Ectodermal cell (in vitro differentiated cells): ENCODE results near the gene MCM7.

Experiments
- H3K27ac ChIP-seq: 2 replicates; pipeline ENCODE4 v1.7.0; 2013; ENCODE audit warnings: mild to moderate bottlenecking, low read depth, low read length; ENCODE audit not compliant: insufficient read depth, poor library complexity, severe bottlenecking
- H3K27me3 ChIP-seq: 2 replicates; pipeline ENCODE4 v1.7.0; 2013; ENCODE audit warnings: mild to moderate bottlenecking, low read length; ENCODE audit not compliant: insufficient read depth, control insufficient read depth, poor library complexity, severe bottlenecking
- H3K36me3 ChIP-seq: one replicate; pipeline ENCODE4 v1.7.0; 2013; ENCODE audit warnings: low read length; ENCODE audit not compliant: control insufficient read depth, insufficient read depth
- H3K4me1 ChIP-seq: one replicate; pipeline ENCODE4 v1.7.0; 2013; ENCODE audit warnings: low read length; ENCODE audit not compliant: control insufficient read depth, insufficient read depth
- H3K4me3 ChIP-seq: 2 replicates; pipeline ENCODE4 v1.7.0; 2013; ENCODE audit warnings: low read depth, low read length, control low read depth; ENCODE audit not compliant: insufficient read depth
- H3K9me3 ChIP-seq: 2 replicates; pipeline ENCODE4 v1.7.0; 2013; ENCODE audit warnings: mild to moderate bottlenecking, low read length, moderate library complexity; ENCODE audit not compliant: control insufficient read depth
- WGBS, 2 experiments: methylation state at CpG; one replicate each; pipeline ENCODE4 v1.1.7; 2013; ENCODE audit warnings: missing lambda C conversion rate in 2 of 2; 5-methylcytosine and 5-hydroxymethylcytosine counted together

MCM7 gene

DNA sequence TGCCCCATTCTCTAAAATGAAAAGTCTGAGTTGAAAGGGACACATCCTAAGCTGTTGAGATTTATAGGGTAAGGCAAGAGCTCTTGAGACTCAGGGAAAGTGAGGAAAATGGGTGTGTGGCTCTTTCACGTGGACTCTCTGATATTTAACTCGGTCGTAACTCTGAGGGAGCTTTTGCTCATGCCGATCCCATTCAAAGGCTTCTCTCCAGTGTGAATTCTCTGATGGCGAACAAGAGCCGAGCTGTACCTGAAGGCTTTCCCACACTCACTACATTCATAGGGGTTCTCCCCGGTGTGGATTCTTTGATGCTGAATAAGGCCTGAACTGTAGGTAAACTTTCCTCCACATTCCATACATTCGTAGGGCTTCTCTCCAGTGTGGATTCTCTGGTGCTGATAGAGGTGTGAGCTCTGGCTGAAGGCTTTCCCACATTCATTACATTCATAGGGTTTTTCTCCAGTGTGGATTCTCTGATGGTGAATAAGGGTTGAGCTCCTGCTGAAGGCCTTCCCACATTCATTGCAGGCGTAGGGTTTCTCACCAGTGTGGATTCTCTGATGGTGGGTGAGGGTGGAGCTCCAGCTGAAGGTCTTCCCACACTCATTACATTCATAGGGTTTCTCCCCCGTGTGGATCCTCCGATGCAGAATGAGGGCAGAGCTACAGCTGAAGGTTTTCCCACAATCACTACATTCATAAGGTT is 30.0 kb downstream of the MCM7 start:
- Histone ChIP-seq H3K4me1 (no peaks in the 10 kb centered on the region), H3K27me3 (no peaks in the 10 kb centered on the region), H3K9me3 (peaks cover 10% of the 10 kb centered on the region), H3K36me3 (peaks cover 71% of the 10 kb centered on the region), H3K4me3 (no peak overlapping the region), H3K27ac (no peak overlapping the region)
- WGBS, 2 experiments: 94 to 97% methylated on average over 8 to 11 of the region's 11 CpGs

DNA sequence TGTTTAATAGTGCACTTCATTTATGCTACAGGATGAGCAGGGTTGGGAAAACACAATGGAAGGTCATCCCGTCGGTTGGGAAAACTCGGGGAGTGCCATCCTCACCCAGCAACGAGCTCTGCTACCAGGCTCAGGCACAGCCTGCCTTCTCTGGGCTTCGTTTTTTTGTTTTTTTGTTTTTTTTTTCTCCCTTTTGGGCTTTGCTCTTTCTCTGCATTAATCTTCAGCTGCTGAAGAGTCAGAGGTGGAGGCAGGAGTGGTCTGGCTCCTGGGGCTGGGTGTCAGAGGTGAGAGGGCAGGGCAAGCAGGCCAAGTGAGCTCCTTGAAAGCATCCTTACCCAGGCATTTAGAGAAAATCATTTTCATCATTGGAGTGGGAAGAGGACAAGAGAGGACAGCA is 31.2 kb downstream of the MCM7 start:
- WGBS, 2 experiments: 94 to 97% methylated on average over 5 of the region's 5 CpGs
- Histone ChIP-seq H3K4me1 (no peaks in the 10 kb centered on the region), H3K4me3 (no peak overlapping the region), H3K27me3 (no peaks in the 10 kb centered on the region), H3K36me3 (peaks cover 68% of the 10 kb centered on the region), H3K9me3 (peaks cover 10% of the 10 kb centered on the region), H3K27ac (no peak overlapping the region)

DNA sequence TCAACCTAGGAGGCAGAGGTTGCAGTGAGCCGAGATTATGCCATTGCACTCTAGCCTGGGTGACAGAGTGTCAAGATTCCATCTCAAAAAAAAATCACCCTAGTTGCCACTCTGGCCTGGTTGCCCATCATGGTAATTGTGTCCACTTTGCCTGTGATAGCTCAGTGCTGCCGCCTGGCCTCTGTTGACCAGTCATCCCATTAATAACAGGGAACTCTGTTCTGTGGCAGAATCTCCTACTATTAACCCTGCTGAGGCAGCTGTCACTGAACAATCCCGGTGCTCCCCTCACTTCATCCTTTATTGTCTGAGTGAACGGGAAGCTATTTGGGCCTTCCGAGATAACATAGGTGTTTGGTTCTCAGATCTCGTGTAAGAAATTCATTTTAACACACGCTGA is 34.2 kb downstream of the MCM7 start:
- Histone ChIP-seq H3K4me1 (no peaks in the 10 kb centered on the region), H3K4me3 (no peak overlapping the region), H3K27ac (no peak overlapping the region), H3K36me3 (peaks cover 57% of the 10 kb centered on the region), H3K9me3 (peaks cover 10% of the 10 kb centered on the region), H3K27me3 (no peaks in the 10 kb centered on the region)
- 93 to 94% methylated on average over 7 of the region's 7 CpGs for WGBS, 2 experiments

DNA sequence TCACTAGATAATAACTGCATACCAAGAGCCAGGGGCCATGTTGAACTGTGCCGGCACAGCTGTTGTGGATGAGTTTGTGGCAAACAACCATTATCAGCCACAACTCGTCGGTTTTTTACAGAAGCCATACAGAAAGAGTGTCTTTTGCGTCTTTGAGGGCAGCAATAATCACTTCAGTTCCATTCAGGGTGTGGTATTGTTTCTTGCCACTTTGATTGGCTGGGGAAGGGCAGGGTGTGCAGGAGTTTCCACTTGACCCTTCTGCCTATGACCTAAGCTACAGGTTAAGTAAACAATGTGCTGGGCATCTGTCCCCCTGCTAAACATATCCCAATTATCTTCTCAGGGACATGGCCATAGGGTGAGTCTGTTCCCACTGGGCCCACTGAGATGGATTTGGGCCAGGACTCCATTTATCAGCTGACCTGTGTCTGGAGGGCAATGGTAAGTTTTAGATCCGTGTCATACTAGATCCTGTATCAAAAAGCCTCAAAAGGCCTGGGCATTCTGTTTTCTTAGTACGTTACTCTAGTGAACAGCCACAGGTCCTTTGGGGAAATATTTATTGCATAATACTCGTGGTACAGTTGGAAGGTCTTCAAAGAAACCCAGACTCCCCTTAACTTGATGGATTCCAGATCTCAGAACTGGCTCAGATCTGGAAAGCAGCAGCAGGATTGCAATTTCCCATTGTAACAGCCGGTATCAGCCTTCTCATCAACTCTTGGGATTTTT is 35.6 kb downstream of the MCM7 start:
- WGBS, 2 experiments: 95 to 96% methylated on average over 8 of the region's 8 CpGs
- Histone ChIP-seq H3K27ac (no peak overlapping the region), H3K36me3 (peaks cover 43% of the 10 kb centered on the region), H3K4me1 (no peaks in the 10 kb centered on the region), H3K27me3 (no peaks in the 10 kb centered on the region), H3K9me3 (peaks cover 3% of the 10 kb centered on the region), H3K4me3 (no peak overlapping the region)

DNA sequence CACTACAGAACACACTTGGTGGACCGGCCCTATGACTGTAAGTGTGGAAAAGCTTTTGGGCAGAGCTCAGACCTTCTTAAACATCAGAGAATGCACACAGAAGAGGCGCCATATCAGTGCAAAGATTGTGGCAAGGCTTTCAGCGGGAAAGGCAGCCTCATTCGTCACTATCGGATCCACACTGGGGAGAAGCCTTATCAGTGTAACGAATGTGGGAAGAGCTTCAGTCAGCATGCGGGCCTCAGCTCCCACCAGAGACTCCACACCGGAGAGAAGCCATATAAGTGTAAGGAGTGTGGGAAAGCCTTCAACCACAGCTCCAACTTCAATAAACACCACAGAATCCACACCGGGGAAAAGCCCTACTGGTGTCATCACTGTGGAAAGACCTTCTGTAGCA is 37.0 kb downstream of the MCM7 start:
- 95 to 97% methylated on average over 7 to 9 of the region's 9 CpGs for WGBS, 2 experiments
- no peaks in the 10 kb centered on the region for H3K27me3 ChIP-seq
- no peaks in the 10 kb centered on the region for H3K9me3 ChIP-seq
- peaks cover 36% of the 10 kb centered on the region for H3K36me3 ChIP-seq
- no peaks in the 10 kb centered on the region for H3K4me1 ChIP-seq
- no peak overlapping the region for H3K4me3 ChIP-seq
- no peak overlapping the region for H3K27ac ChIP-seq

DNA sequence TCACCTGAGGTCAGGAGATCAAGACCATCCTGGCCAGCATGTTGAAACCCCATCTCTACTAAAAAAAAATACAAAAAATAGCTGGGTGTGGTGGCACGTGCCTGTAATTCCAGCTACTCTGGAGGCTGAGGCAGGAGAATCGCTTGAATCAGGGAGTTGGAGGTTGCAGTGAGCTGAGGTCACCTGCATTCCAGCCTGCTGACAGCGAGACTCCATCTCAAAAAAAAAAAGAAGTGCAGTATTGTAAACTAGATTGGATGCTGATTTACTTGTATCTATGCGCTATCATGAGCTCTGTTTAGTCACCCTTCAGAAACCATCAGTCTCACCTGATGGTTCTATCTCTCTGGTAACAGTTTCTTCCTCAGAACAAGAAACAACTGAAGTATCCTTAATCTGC is 37.8 kb downstream of the MCM7 start:
- Histone ChIP-seq H3K4me1 (no peaks in the 10 kb centered on the region), H3K36me3 (peaks cover 41% of the 10 kb centered on the region)
- 94% methylated on average over 4 of the region's 4 CpGs for WGBS, 2 experiments

DNA sequence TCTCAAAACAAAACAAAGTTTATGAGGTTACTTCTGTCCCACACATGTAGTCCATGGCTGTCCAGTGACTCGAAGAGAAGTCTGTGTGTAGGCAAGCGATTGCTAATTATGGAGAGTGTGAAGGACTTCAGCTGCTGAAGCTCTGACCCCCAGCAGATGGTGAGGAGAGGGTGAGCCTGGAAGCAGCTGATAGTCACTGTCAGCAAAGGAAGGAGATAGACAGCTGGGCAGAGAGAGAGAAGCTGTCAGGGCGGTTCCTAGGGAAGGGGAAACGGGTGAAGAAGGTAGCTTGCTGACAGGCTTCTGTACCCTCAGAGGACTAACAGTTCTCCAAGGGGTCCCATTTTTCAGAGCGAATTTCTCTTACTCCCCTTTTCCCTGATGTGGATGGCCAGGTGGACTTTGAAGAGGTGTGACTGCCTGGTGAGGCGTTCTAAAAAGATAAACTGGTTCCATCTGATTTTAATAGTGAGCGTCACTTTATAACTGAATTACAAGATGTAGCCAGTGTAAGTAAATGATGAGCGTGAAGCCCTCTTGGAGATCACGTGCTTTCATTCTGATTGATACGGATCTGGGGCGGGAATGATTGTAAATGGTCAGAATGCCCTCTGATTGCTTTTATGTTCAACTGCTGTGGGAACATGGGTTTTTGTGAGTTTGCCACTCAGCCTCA is 39.5 kb downstream of the MCM7 start:
- Histone ChIP-seq H3K27me3 (no peaks in the 10 kb centered on the region), H3K9me3 (no peaks in the 10 kb centered on the region), H3K4me3 (no peak overlapping the region), H3K4me1 (no peaks in the 10 kb centered on the region), H3K36me3 (peaks cover 55% of the 10 kb centered on the region), H3K27ac (no peak overlapping the region)
- WGBS, 2 experiments: 96 to 97% methylated on average over 11 of the region's 11 CpGs

More for the DNA sequence above, 37.8 kb downstream of the MCM7 start:
- H3K9me3 ChIP-seq: no peaks in the 10 kb centered on the region
- no peaks in the 10 kb centered on the region for H3K27me3 ChIP-seq
- H3K4me3 ChIP-seq: no peak overlapping the region
- no peak overlapping the region for H3K27ac ChIP-seq

DNA sequence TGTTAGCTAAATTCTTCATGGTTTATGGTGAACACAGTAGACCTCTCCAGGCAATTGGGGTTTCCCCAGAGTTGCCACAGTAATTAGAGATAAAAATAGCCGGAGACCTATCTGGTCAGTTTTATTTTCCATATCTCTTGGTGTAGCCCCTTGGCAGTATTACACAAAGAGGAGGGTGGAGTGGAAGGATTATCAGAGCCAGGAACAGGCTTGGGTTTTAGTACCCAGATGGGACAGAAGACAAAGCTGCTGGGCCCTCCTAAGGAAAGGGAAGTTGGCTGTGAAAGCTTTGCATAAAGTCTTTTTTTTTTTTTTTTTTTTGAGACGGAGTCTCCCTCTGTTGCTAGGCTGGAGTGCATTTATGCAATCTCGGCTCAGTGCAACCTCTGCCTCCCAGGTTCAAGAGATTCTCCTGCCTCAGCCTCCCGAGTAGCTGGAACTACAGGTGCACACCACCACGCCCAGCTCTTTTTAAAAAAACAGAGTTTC is 41.9 kb downstream of the MCM7 start:
- no peaks in the 10 kb centered on the region for H3K27me3 ChIP-seq
- peaks cover 43% of the 10 kb centered on the region for H3K36me3 ChIP-seq
- no peaks in the 10 kb centered on the region for H3K4me1 ChIP-seq
- H3K9me3 ChIP-seq: no peaks in the 10 kb centered on the region
- H3K4me3 ChIP-seq: no peak overlapping the region
- WGBS, 2 experiments: 93 to 94% methylated on average over 5 of the region's 5 CpGs
- H3K27ac ChIP-seq: no peak overlapping the region

DNA sequence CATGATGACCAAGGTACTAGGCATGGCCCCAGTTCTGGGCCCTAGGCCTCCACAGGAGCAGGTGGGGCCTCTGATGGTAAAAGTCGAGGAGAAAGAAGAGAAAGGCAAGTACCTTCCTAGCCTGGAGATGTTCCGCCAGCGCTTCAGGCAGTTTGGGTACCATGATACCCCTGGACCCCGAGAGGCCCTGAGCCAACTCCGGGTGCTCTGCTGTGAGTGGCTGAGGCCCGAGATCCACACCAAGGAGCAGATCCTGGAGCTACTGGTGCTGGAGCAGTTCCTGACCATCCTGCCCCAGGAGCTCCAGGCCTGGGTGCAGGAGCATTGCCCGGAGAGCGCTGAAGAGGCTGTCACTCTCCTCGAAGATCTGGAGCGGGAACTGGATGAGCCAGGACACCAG is 44.2 kb downstream of the MCM7 start:
- WGBS, 2 experiments: 95 to 96% methylated on average over 10 of the region's 10 CpGs
- Histone ChIP-seq H3K27ac (no peak overlapping the region), H3K4me1 (no peaks in the 10 kb centered on the region), H3K4me3 (no peak overlapping the region), H3K36me3 (peaks cover 28% of the 10 kb centered on the region), H3K27me3 (no peaks in the 10 kb centered on the region), H3K9me3 (no peaks in the 10 kb centered on the region)

DNA sequence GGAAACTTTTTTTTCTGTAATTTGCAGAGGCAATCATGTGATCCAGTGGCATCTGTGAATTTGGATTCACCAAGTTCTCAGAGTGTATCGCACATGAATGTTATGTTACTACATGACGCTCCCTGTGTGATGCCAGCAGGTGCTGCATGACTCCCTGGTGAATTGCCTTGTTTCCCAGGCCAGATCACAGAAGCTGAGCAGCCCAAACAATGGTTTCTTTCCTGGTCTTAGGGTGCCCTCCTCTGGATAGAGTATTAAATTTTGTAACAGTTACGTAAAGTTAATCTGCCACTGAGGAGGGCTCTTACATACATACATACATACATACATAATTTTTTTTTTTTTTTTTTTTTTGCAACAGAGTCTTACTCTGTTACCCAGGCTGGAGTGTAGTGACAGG is 48.0 kb downstream of the MCM7 start:
- Histone ChIP-seq H3K27me3 (no peaks in the 10 kb centered on the region), H3K9me3 (no peaks in the 10 kb centered on the region), H3K4me1 (no peaks in the 10 kb centered on the region), H3K27ac (no peak overlapping the region), H3K4me3 (no peak overlapping the region), H3K36me3 (peaks cover 14% of the 10 kb centered on the region)
- WGBS, 2 experiments: 91 to 94% methylated on average over 2 to 3 of the region's 3 CpGs
